Activated naive CD4-positive, alpha-beta T cell (primary cell): Measurements from ENCODE around the gene MRPL19.
A peak's percentile ranks its signal among the peaks of the same experiment; 100 is the strongest.

ENCODE experiments used
- DNase-seq, 4 experiments: peaks; one replicate each; lab custom pipeline; 2025; lab: John Stamatoyannopoulos, UW

MRPL19 gene

DNA sequence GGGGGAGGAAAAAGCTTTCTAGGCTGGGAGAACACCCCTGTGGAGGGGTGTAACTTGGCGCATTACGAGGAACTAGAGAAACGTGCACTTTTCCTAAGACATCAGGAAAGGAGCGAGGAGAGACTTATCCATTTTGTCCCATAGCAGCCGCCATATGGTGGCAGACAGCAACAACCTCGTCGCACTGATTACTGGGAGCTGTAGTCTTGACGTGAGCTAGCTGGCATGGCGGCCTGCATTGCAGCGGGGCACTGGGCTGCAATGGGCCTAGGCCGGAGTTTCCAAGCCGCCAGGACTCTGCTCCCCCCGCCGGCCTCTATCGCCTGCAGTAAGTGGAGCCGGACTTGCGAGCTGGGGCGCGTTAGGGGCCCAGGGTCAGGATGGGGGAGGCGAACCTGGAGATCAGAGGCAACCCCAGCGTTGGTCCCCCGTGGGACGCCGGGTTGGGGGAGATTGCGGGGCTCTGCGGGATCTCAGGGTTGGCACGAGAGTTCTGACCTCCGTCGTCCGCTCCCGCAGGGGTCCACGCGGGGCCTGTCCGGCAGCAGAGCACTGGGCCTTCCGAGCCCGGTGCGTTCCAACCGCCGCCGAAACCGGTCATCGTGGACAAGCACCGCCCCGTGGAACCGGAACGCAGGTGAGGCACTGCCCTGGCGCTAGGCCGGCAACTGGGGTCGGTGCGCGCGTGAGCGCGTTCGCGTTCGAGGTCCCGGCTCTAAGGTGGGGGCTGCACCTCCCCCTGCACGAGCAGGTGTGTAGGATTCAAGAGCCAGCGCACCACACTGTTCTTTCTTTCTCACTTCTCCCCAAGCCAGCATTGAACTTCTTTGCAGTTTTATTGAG lies at the start of gene MRPL19:
MRPL19 (plus strand) TSS at position 201 of the 843 bp plus-strand sequence; CDS start at position 226, 25 bp downstream.
- peak; percentile 25 to 59 (median 34) for DNase-seq

DNA sequence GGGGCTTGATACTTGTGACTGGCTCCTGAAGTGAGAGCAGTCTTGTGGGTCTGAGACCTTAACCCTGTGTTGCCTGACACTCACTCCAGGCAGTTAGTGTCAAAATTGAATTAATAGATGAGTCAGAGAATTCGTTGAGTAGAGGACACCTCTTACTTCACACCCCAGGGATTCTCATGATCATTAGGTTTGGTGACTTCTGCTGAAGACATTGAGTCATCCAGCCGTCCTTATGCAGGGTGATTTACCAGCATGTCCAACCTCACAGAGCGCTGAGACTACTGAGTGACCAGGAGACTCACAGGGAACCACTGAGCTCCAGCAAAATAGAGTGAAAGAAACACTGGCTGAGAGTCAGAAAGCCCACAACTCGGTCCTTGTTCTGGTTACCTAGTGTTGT lies 49.8 kb upstream of the MRPL19 start:
- no peak for DNase-seq

DNA sequence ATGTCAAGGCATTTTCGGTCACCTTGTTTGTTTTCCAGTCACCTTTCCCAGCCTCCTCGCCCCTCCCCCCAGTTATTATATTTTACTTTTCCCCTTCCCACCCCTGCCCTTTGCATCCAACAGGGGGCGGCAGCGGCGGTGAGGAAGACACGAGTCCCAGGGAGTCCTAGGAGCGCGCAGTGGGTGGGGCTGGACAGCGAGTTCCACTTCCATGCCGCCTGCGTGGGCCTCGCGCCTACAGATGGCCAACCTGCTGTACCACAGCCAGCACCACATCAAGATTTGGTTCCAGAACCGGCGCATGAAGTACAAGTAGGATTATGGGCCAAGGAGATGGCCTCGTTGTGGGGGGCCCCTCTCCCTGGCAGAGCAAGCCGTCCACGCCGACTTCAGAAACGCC lies 48.6 kb upstream of the MRPL19 start:
- DNase-seq: no peak

DNA sequence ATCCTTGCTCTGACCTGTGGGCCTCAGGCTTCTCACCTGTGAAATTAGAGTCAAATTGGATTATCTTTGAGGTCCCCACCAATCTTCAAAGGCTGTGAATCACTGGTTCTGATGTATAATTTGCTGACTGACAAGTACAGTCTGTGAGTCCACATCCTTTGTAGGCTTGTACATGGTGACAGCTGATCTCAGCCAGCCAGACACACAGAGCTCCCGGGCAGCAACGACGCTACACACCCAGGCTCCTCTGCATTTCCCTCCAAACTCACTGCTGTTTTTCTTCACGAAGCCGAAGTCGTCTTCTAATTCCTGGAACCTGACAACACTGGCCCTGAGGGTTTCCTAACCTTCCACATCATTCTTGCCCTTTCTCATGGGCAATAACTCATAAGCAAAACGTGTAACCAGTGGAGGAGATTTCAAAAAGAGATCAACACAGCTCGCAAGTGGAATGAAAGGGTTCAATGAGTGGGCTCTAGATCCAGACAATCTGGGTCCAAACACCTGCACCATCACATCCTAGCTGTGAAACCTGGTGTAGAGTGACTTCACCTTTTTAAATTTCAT lies 47.9 kb upstream of the MRPL19 start:
- no peak for DNase-seq

DNA sequence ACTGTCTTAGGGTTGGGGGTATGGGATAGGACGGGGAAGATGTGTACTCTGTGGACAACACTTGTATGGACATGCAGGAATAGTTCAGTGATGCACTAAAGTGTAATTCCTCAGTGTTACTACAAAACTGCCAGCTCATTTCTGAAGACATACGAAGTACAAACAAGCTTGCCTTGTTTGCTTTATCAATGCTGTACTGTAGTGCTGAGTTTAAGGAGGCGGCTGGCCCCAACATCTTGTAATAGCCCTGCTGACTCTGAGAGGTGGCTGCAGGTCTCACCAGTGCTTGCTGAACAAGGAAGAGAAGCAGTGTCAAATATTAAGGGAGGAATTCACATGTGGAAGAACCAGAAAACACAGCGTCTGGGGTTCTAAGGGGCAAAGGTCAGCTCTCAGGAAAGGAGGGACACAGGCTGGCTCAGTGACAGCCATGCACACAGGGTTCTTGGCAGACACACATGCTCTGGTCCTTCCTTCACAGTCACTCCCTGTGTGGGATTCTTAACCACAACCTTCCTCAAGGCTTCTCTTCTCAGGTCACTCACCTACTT lies 46.0 kb upstream of the MRPL19 start:
- DNase-seq: no peak

DNA sequence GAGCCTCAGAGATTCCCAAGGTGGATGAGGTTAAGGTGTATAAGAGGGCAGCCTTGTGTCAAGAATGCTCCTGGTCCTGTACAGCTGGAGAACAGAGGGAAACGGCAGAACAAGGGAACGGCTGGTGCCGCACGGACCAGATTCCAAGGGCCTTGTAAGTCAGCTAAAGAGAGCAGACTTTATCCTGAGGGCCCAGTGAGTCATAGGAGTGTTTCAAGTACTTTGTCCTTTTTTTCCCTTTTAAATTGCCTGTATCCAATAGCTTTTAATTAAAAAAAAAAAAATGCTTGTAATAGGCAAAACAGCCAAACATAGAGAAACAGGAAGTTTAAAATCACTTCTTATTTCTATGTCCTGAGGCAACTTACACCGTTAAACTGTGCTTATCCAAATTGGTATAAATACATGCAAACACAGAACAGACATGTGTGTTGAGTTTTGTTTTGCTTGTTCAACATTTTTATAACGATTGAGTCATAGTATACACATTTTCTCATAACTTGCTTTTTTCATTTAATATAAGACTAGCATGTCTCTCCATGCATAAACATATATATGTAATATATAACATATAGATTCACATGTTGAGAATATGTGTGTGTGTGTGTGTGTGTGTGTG lies 43.8 kb upstream of the MRPL19 start:
- no peak for DNase-seq

DNA sequence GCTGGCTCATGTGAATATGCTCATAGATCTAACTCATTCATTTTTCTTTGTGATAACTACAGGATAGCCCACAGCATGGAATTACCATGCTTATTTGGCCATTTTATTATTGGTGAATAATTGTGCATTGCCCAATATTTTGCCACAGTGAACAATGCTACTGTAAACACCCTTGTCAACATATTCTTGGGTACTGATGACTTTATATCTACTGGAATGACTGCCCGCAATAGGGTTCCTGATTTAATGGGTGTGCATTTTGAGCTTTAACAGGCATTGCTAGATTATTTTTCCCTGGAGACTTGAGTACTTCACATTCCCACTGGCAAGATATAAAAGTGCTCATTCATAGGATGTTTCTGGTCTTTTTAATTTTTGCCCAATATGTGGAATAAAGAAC lies 43.1 kb upstream of the MRPL19 start:
- DNase-seq: no peak

DNA sequence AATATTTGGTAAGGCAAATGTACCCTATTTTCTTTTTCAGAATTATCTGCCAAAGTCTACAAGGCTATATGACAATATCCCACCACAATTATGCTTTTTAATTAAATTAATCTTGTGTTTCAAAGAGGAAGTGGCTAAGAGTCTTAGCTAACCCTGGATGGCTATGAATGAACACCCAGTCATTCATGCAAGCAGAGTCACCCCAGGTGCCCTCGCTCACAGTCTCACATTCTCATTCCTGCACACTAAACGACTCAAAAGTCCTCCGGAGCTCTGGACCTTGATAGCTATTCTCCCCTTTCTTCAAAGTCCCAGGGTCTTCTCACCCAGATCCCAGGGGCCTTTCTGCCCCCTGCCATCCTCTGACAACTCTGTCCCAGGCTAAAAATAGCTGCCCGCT lies 42.1 kb upstream of the MRPL19 start:
- no peak for DNase-seq

DNA sequence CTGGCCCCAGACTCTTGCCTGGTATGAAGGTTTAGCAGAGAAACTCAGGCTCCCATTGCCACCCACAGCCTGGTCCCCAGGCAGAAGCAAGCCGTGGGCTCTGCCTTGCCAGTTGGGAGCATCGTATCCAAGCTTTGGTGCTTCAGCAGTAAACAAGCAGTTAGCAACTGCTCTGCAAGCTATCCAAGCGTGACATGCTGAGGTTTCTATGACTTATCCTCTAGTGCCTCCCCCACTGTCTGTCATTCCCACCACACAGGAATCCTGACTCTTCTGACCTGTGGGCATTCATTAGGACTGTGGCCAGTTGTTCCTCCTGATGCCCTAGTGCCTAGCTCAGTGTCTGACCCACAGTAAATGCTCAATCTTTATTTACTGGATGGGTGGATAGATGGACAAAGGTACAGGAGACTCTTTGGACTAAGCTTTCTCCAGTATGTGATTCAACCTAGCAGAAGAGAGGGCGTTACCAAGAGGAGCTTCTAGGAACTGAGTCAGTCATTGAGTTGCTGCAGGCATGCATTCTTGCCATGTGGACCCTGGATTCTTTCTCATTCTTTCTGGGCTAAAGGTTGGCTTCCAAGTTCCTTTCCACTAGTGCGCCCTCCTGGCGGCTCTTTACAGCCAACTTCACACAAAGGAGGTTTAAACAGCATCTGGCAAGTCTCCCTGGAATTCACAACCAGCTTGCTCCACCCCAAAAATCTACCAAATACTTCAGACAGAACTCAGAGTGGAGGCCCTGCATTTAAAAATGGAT lies 40.6 kb upstream of the MRPL19 start:
- no peak for DNase-seq

DNA sequence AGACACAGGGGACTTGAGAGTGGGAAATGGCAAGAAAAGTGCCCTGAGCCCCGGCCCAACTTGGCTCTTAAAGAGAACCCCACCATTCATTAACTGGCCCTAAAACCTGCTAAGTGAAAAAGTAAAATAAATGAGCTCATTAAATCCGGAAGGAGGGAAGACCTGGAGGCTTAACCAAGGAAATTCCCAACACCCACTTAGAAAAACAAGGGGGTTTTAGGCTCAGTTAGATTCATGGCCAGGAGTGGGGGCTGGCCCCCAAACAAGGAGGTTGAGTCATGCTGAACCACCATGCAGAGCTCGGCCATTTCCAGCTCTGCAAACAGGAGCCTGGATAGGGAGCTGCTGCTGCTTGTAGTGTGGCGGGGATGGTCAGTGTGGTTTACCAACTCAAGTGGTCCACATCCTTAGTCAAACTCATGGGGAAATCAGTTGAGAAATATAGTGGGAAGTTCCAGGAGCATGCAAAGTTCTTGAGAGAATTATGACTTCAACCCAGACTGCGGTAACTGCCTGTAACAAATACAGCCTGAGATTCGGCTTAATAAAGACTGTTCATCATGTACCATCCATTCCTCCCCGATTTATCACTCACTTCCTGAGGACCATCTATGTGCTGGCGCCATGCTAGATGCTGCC lies 39.7 kb upstream of the MRPL19 start:
- no peak for DNase-seq

DNA sequence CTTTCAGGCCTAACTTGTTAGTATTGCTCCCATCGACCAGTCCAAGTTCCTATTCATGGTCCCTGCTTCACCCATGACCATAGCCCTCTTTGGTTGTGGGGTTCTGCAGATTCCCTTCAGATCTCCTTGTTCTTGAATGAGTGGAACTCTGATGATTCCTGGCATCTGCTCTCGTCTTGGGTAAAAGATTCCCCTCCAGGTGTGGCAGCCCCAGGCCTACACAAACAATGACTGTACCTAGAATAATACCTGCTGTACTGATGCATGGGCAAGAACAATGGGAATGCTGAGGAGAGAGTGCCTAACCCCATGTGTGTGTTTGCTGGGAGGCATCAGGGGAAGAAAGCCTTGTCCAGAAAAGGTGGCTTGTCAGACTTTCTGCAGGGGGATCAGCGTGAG lies 39.2 kb upstream of the MRPL19 start:
- DNase-seq: no peak

DNA sequence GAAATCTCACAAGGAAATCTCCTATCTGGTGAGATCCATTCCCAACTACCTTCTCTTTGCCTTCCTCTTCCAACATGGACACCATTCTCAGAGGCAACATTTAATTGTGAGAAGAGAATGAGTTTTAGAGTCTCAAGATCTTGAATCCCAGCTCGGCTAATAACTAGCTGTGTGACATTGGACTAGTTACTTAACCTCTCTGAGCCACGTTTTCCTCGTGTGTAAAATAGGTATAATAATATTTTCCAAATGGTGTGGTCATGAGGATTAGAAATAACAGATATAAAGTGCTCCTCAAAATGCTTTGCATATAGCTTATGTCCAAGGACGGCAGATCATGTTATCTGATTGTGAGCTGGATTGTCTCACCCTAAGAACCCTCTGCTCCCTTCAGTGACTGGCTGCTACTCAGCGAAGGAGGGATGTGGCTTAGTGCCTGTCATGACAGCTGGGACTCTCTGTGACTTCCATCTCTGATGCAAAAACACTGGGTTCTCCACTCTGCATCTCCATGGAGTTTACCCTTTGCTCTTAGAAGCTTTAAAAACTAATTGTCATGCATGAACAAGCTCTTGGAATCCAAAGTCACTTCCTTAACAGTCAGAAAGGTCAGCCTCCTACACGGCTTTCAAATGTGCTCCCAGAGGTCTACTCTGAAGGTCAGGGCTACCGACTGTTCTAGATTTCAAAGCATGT lies 38.4 kb upstream of the MRPL19 start:
- no peak for DNase-seq

DNA sequence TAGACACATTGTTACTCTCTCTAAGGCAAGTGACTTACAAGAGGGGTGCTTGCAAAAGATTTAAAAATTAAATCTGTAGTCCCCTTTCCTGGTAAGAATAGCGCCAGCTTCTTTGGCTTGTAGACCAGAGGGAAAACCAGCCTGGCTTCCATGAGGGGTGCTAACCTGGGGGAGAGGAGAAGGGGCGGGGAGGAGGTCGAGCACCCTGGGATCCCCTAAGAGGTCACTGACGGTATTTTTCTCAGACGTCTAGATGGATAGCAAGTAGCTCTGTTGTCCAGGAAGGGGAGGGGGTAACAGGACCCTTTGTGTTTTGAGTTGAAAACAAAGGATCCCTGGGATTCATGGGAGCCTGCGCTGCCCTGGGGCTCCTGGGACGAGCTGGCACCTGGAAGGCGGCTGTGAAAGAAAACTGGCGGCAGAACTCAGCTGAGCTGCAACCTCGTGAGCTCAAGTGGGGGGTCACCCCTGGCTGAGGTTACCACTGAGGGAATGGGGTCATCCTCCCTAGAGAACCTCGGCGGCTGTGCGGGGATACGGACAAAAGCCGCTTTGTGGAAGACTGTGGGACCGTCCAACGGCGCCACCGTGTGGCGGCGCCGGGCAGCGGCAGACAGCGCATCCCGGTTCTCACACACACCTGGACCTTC lies 37.8 kb upstream of the MRPL19 start:
- peak in 3 of 4 experiments; percentile 11 to 42 (median 14) for DNase-seq

DNA sequence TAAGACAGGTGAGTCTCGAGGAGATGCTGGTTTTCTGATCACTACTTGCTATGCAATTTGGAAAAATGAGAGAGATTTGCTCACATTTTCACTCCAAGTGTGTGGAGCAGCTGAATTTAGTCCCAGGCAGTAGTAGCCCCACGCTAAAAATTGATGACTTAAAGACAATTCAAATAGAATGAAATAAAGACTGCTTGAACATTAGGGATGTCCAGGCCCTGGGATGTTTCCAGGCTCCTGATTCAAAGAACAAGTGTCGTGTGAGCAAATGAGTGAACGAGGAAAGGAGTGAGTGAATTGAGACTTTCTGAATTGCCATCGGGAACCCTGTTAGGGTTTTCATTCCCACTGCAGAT lies 37.3 kb upstream of the MRPL19 start:
- DNase-seq: no peak

DNA sequence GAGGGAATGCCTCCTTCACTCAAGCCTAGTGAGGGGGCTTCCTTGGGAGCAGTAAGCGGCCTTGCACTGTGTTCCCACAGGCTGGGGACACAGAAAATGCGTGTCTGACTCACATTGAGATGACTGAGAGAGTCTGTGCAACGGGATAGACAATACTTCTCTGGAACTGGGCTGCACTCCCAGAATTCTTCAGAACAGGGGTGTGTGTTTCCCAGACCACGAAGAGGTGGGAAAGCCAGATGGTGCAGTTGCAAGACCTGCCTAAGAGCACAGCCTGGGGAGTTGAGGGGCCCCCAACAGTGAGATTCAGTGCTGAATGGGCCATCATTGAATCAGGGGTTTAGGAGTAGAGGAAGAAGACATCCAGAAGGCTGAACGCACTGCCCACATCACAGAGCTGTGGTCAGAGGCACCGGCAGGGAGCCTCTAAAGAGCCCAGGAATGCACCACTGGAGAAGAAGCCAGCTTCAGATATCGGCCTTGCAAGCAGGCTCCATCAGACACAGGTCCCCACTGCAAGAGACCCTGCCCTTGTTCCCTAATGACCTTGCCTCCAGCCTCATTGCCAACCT lies 36.6 kb upstream of the MRPL19 start:
- DNase-seq: no peak

DNA sequence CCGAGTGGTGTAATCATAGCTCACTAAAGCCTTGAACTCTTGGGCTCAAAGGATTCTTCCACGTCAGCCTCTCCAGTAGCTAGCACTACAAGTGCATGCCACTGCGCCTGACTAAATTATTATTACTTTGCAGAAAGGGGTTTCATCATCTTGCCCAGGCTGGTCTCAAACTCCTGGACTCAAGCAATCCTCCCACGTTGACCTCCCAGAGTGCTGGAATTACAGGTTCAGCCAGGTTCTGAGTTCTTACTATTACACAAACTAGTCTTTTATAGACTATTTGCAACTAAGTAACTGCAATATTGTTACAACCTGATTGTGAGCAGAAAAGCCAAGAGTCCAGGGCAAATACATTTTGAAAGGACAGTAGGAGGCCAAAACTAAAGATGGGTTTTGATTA lies 35.9 kb upstream of the MRPL19 start:
- DNase-seq: no peak

DNA sequence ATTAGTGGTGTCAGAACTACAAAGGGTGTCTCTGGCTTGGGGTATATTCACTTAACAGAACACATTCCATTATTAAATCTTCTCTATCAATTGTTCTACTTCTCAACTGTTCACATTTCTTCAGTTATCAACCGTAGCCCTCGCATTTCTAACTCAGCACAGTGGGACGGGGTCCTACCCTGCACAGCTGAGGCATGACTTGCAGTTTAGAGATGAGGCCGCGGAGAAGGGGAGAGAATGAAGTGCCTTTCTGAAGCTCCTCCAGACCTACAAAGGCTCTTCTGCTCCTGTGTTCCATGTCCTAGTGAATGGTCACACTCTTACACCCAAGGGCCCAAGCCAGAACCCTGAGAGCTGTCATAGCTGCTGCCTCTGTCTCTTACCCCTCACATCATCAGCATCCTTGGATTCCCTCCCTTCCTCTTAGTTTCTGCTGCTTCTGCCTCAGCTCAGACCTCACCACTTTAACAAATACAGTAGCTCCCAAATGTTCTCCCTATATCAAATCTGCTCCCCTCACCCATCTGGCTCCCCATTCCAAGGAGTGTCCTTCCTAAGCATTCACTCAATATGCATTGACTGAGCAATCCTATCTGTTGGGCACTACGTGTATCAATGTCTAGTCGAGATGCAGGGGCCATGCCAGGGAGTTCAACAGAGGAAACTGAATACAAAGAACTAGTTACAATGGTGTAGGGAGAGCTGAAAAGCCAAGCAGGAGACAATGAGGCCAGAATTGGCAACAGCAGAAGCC lies 34.3 kb upstream of the MRPL19 start:
- DNase-seq: no peak

DNA sequence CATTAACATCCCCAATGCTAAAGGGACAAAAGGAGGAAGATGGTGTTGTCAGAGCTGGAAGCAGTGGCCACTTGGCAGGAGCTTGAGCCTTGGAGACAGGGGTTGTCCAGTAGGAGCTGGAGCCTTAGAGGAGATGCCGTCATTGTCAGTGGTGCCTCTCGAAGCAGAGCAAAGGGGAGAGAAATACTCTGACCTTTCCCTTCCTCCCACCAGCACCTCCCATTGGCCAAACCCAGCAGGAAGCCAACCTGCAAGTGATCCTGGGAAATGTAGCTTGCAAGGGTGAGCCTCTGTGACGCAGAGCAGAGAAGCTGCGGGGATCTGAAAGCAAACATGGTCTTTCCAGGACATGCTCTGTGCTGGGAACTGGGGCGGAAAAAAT lies 33.7 kb upstream of the MRPL19 start:
- no peak for DNase-seq

DNA sequence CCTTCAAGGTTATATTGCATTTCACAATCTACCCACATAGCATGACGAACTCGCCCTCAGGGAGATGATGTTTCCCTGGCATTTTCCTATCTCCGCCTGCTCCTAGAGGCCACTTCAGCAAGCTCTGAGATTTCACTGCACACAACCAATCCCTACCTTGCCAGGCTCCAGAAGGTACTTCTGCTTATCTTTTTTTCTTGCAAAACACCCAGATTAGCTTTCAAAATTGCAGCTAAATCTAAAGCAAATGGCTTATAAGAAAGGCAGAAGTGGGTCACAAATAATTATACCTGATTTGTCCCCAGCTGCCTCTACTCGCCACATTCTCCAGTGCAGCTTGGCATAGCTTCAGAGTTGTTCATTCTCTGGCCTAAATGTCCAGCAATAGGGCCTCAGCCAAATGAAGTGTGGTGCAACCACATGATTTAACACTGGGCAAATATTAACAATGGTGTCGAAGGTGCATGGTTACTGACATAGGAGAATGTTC lies 32.4 kb upstream of the MRPL19 start:
- no peak for DNase-seq
